A172 (cell line): ENCODE measurements around the gene TIMP2. TPM values are rescaled to one million over a fixed set of nuclear protein-coding genes. Genes with fewer than 3 reads are reported as not detected.
A peak's percentile ranks its signal among the peaks of the same experiment; 100 is the strongest.
"Not testable (repeated sequence)": the region's sequence is repeated elsewhere in the genome, so short reads cannot be mapped to it uniquely, and the experiment has no call there.

Experiments
- DNase-seq: peaks from one replicate; pipeline ENCODE4 v3.0.0-alpha.2; 2015; ENCODE audit warnings: low spot score
- total RNA-seq: library from RNA; depleted of rRNA; stranded (reverse); fragments of >200 nt; shearing (Covaris generic); gene quantifications from 2 replicates; pipeline ENCODE4 v1.2.3, GENCODE V29; 2014

Gene TIMP2
- total RNA-seq, 1 experiment from 2014 or later = 257 TPM

DNA sequence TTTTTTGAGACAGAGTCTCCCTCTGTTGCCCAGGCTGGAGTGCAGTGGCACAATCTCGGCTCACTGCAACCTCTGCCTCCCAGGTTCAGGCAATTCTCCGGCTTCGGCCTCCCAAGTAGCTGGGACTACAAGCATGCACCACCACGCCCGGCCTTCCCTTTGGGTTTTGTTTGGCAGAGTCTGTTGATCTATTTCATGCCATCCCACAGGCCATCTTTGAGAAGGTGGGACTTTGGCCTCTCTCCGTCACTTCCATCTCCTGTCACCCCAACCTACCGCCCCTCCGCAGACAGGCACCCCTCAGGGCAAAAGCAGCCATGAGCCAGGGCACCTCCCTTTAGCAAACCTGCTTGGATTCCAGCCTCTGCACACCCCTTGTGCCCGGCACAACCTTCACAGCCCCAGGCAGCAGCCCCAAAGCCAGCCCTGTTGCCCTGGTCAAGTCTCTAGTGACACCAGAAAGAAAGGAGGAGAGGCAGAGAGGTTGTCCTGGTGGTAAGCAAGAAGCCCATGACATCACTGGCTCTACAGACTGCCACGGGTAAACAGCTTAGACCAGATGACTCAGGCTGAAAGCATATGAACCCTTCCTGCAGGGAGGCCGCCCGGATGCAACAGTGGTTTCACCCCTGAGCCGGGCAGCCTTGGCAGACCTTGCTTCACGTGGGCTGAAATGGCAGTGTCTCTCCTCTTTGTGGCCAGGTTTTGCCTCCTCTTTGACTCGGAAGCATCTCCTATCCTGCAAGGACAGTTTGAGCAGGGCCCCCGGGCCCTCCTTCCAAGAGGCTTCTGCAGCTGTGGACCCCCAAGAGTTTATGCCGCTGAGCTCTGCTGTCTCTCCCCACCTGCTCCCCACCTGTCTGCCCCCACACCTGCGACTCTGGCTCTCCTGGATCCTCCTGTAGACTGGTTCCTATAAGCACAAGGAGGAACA is 8.1 kb upstream of the TIMP2 start:
- DNase-seq = peak; percentile 99

GRCh38 chr17:78929908-78930775 is 5.0 kb upstream of the TIMP2 start:
- DNase-seq = peak; percentile 74

GRCh38 chr17:78925662-78926555 is 722 bp upstream of the TIMP2 start:
- peak; percentile 91 for DNase-seq

DNA sequence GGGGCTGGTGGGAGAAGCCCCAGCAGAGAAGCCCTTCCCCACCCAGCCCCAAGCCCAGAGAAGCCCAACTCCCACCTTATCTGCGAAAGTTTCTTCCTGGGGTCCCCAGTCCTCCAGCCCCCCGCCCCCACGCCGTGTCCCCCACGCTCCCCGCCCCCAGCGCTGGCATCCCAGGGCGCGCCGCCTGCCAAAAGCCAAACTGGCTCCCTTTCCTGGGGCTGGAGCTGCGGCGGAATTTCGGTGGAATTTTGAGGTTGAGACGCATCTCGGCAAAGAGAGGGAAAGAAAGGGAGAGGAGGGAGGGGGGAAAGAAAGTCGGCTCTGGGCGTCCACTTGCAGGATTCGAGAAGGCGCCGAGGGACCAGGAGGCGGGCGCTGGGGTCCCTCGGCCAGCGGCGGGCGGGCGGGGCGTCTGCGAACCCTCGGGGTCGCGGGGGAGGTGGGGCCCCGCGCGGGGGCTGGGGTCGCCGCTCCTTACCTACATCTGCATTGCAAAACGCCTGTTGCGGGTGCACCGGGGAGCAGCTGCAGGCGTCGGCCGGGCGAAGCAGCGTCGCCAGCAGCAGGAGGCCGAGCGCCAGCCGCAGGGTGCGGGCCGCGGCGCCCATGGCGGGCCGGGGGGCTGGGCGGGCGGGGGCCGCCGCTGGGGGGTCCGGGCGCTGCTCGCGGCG is 571 bp downstream of the TIMP2 start:
- DNase-seq = no peak

- DNase-seq = peak; percentile 68
Observed at GRCh38 chr17:78923660-78924453, 1.3 kb downstream of the TIMP2 start.

DNA sequence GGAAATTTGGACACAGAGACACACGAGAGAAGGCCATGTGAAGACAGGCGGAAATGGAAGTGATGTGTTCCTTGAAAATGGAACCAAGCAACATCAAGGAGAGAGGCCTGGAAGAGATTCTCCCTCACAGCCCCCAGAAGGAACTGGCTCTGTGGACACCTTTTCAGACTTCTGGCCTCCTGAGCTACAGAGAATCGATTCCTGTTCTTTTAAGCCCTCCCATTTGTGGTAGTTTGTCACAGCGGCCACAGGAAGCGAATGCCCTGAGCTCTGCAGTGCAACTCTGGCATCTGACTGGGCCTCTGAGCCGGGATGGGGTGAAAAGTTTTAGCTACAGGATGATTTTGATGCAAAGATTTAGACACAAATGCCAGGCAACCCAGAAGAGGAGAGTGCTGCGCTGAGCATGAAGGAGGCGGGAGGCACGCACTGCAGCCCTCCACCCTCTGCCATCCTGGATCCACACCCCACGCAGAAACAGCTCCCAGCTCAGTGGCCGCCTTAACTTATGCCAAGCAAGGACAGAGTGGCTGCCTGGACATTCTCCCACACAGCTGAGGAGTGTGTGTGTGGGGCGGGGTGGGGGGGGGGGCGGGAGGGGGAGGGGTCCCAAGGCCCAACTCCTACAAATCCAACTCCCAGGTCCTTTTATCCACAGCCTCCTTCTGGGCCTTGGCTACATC is 2.2 kb downstream of the TIMP2 start:
- no peak for DNase-seq

DNA sequence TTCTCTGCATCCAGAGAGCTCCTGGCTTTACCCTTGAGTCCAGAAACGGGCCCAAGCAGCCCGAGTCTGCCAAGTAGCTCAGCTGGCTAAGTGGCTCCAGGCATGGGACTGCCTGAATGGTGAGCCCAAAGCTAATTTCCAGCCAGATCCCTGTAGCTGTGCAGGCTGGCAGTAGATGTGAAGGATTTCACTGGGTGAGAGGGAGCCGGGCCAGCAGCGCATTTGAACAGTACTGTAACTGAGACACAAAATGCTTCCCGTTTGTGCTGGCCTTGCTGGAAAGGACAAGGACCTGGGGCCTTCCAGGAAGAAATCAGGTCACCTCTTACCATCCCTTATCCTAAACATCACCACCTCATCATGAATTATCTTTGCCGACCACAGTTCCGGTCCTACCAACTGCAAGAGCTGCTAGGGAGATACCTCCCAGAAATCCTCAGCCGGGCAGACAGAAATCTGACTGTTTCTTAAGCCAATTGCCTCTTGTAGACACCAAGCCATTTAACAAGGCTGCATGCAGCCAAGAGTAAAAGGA is 3.7 kb downstream of the TIMP2 start:
- DNase-seq = no peak

- DNase-seq = no peak
Observed at GRCh38 chr17:78920528-78920927, 4.7 kb downstream of the TIMP2 start.

GRCh38 chr17:78919861-78920450 is 5.2 kb downstream of the TIMP2 start:
- no peak for DNase-seq

- DNase-seq = no peak
Observed at GRCh38 chr17:78918979-78919378, 6.2 kb downstream of the TIMP2 start.

- DNase-seq = no peak
Observed at GRCh38 chr17:78917451-78918275, 7.5 kb downstream of the TIMP2 start.

DNA sequence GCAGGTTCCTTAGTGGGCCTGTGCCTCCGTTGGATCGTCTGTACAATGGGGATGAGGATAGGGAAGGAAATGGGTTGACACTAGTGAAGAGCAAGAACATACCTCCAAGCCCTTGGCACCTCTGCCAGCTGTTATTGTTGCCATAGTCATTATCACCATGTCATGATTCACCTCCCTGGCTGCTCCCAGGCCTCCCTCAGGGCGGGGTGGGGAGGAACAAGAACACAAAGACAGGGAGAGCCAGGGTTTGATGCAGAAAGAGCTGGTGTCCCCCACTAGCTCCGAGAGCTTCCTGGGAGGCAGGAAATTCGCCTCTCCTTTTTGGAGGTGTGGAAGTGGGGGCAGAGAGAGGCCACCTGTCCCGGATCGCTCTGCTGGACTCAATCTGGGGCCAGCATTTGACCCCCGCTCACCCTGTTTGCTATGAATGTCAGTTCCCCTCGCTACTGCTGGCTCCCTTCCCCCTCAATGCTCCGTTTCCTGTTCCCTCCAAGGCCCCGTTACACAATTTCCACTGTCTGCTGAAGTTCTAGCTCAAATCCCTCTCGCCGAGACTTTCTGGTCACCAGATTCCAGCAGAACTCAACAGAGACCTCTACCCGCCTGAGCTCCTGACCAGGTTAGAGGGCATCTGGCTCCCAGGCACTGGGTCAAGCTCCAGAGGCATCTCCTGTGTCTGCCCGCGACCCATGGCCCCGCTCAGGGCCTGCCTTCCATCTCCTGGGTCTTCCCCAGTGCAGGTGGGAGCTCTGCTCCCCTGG is 9.1 kb downstream of the TIMP2 start:
- peak; percentile 93 for DNase-seq

GRCh38 chr17:78913115-78913514 is 12.1 kb downstream of the TIMP2 start:
- DNase-seq = no peak

DNA sequence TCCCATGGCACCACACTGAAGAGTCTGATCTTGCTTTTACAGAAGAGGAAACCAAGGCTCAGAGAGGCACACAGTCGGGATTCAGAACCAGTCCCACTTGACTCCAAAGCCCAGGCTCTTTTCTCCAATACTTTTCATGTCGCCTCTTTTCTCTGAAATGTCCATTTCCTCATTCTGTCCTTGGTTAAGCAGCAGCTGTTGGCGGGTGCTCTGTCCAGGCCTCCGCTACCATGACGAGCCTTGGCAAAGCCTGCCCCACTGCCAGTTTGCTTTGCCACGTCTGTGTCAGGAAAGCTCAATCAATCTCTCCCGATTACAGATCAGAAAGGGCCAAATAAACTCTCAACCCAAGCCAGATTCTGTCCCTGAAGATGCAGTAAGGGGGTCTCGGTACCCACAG is 13.1 kb downstream of the TIMP2 start:
- DNase-seq = no peak

GRCh38 chr17:78911543-78911942 is 13.6 kb downstream of the TIMP2 start:
- DNase-seq = not testable (repeated sequence)

GRCh38 chr17:78910497-78911284 is 14.5 kb downstream of the TIMP2 start:
- DNase-seq = no peak
